GM21737 (cell line): ENCODE data around the gene PTTG1.

ENCODE experiments used
- ATAC-seq: cut with Tn5 transposase; IDR thresholded peaks from one replicate; pipeline ENCODE4 v1.9.1; 2021; ENCODE audit warnings: mild to moderate bottlenecking, moderate library complexity; ENCODE audit not compliant: unreplicated experiment

The PTTG1 gene

GRCh38 chr5:160421625-160422258 lies at the start of gene PTTG1:
Gene PTTG1 (plus strand): TSS chr5:160421855. CDS start chr5:160422313, 458 bp downstream.
- peak; percentile 73 for ATAC-seq

- no peak for ATAC-seq
Measured at GRCh38 chr5:160375166-160375565, 46.5 kb upstream of the PTTG1 start.

- no peak for ATAC-seq
Measured at GRCh38 chr5:160375701-160376100, 46.0 kb upstream of the PTTG1 start.

- ATAC-seq = no peak
Measured at GRCh38 chr5:160376416-160376815, 45.2 kb upstream of the PTTG1 start.

GRCh38 chr5:160377651-160378050 lies 44.0 kb upstream of the PTTG1 start:
- ATAC-seq = no peak

GRCh38 chr5:160378330-160378729 lies 43.3 kb upstream of the PTTG1 start:
- ATAC-seq = no peak

- no peak for ATAC-seq
Measured at GRCh38 chr5:160379511-160379910, 42.1 kb upstream of the PTTG1 start.

- no peak for ATAC-seq
Measured at GRCh38 chr5:160380041-160380440, 41.6 kb upstream of the PTTG1 start.

- no peak for ATAC-seq
Measured at GRCh38 chr5:160382346-160382745, 39.3 kb upstream of the PTTG1 start.

GRCh38 chr5:160384681-160385080 lies 37.0 kb upstream of the PTTG1 start:
- ATAC-seq = no peak

- ATAC-seq = no peak
Measured at GRCh38 chr5:160385496-160385895, 36.2 kb upstream of the PTTG1 start.

GRCh38 chr5:160387445-160387844 lies 34.2 kb upstream of the PTTG1 start:
- ATAC-seq = no peak

- ATAC-seq = no peak
Measured at GRCh38 chr5:160390787-160391696, 30.6 kb upstream of the PTTG1 start.

- no peak for ATAC-seq
Measured at GRCh38 chr5:160395111-160395510, 26.5 kb upstream of the PTTG1 start.

- no peak for ATAC-seq
Measured at GRCh38 chr5:160397492-160397891, 24.2 kb upstream of the PTTG1 start.

GRCh38 chr5:160398806-160399205 lies 22.8 kb upstream of the PTTG1 start:
- no peak for ATAC-seq

GRCh38 chr5:160399402-160400353 lies 22.0 kb upstream of the PTTG1 start, which contains the start of gene FAM200C:
Gene FAM200C (minus strand): TSS chr5:160400054. CDS start chr5:160395490, 4,564 bp downstream.
- ATAC-seq = peak; percentile 87

GRCh38 chr5:160418561-160419457 lies 2.8 kb upstream of the PTTG1 start, which contains the start of gene SLU7:
Gene SLU7 (minus strand): TSS chr5:160419081. CDS start chr5:160415294, 3,787 bp downstream.
- ATAC-seq = peak; percentile 62

GRCh38 chr5:160419458-160420330 lies 2.0 kb upstream of the PTTG1 start:
- ATAC-seq = peak; percentile 29
